Endothelial cell of umbilical vein (primary cell): ENCODE measurements around the gene LDAF1. TPM values are rescaled to one million over a fixed set of nuclear protein-coding genes. Genes with fewer than 3 reads are reported as not detected.

Source experiments
- BruUV-seq: library from RNA; stranded (reverse); fragments of 400-500 nt; replicated peaks from 2 replicates; lab custom pipeline; 2021; lab: Mats Ljungman, UMichigan
- CTCF ChIA-PET: fragments of 300-600, 350-600 bp; sonication (Branson Sonifier 250); formaldehyde crosslinking; loops from one replicate; lab custom pipeline; 2021; ENCODE audit warnings: antibody characterized with exemption, inconsistent platforms; lab: Charles Lee
- POLR2A ChIA-PET: fragments of 300-600, 350-600 bp; sonication (Branson Sonifier 250); formaldehyde crosslinking; loops from one replicate; lab custom pipeline; 2021; ENCODE audit warnings: antibody characterized with exemption, inconsistent platforms; lab: Charles Lee
- DNase-seq: peaks from one replicate; pipeline ENCODE4 v3.0.0-alpha.2; 2011; ENCODE audit warnings: low read depth, low spot score
- FAIRE-seq: peaks from 2 replicates; lab custom pipeline; 2011; peaks lifted over from hg19 to GRCh38; lab: Jason Lieb, UNC
- H2AFZ ChIP-seq: 2 replicates; pipeline ENCODE4 v1.6.0; 2012; ENCODE audit warnings: low read depth, low read length, control low read depth, inconsistent platforms
- H3K27ac ChIP-seq: 2 replicates; pipeline ENCODE4 v1.5.1; 2011; ENCODE audit warnings: low read depth, mild to moderate bottlenecking, control low read depth, low read length, moderate library complexity; ENCODE audit not compliant: insufficient read depth
- H3K27me3 ChIP-seq, 2 experiments: 2 replicates each; pipeline versions ENCODE4 v1.6.0 to v1.6.1; 2011; ENCODE audit warnings: low read length in 2 of 2, mixed read lengths in 1 of 2; ENCODE audit not compliant: control insufficient read depth in 2 of 2, insufficient read depth in 2 of 2
- H3K36me3 ChIP-seq, 2 experiments: 2 replicates in 1 of 2; 3 replicates in 1 of 2; pipeline ENCODE4 v1.5.1; 2011; ENCODE audit warnings: low read length in 2 of 2, mild to moderate bottlenecking in 1 of 2, moderate library complexity in 1 of 2; ENCODE audit not compliant: control insufficient read depth in 2 of 2, insufficient read depth in 2 of 2; ENCODE audit errors: extremely low read depth in 1 of 2
- H3K4me1 ChIP-seq: 3 replicates; pipeline ENCODE4 v1.5.1; 2011; ENCODE audit warnings: mild to moderate bottlenecking, low read length; ENCODE audit not compliant: control insufficient read depth, insufficient read depth; ENCODE audit errors: extremely low read depth
- H3K4me2 ChIP-seq: 2 replicates; pipeline ENCODE4 v1.6.1; 2011; ENCODE audit warnings: low read length, control low read depth, mixed read lengths; ENCODE audit not compliant: insufficient read depth
- H3K4me3 ChIP-seq, 3 experiments: fragments of 200-600 bp in 1 of 3; sonication (generic), shearing (Covaris generic) in 1 of 3; replicated peaks in 1 of 3; 2 replicates each; pipeline ENCODE4 v1.5.1; 2011 to 2016; ENCODE audit warnings: control low read depth in 3 of 3, low read length in 3 of 3, mild to moderate bottlenecking in 2 of 3, inconsistent platforms in 1 of 3, low read depth in 1 of 3, moderate library complexity in 1 of 3; ENCODE audit not compliant: insufficient read depth in 1 of 3
- H3K79me2 ChIP-seq: 2 replicates; pipeline ENCODE4 v1.6.0; 2012; ENCODE audit warnings: low read length, inconsistent platforms; ENCODE audit not compliant: control insufficient read depth, insufficient read depth
- H3K9ac ChIP-seq: replicated peaks from 2 replicates; pipeline ENCODE3; 2011; ENCODE audit warnings: low read length, control low read depth; ENCODE audit not compliant: insufficient read depth; ENCODE audit errors: extremely low read depth
- H3K9me1 ChIP-seq: replicated peaks from 3 replicates; pipeline ENCODE4 v1.6.0; 2011; ENCODE audit warnings: mild to moderate bottlenecking, low read length; ENCODE audit not compliant: control insufficient read depth, insufficient read depth; ENCODE audit errors: extremely low read depth
- H3K9me3 ChIP-seq: replicated peaks from 2 replicates; pipeline ENCODE4 v1.5.1; 2012; ENCODE audit warnings: low read length, inconsistent platforms; ENCODE audit not compliant: control insufficient read depth, insufficient read depth
- H4K20me1 ChIP-seq: replicated peaks from 2 replicates; pipeline ENCODE3; 2011; ENCODE audit warnings: mild to moderate bottlenecking, low read length; ENCODE audit not compliant: control insufficient read depth, insufficient read depth; ENCODE audit errors: extremely low read depth
- EZH2 ChIP-seq: IDR thresholded peaks from 2 replicates; pipeline ENCODE4 v1.6.1; 2012; ENCODE audit warnings: borderline replicate concordance, low read depth, mild to moderate bottlenecking, moderate library complexity, low read length, inconsistent platforms; ENCODE audit not compliant: severe bottlenecking
- FOS ChIP-seq: IDR thresholded peaks from 2 replicates; pipeline ENCODE4 v1.6.1; 2011; ENCODE audit warnings: mild to moderate bottlenecking, low read length, moderate library complexity, borderline replicate concordance; ENCODE audit not compliant: insufficient read depth
- GATA2 ChIP-seq: IDR thresholded peaks from 2 replicates; pipeline ENCODE4 v1.7.0; 2011; ENCODE audit warnings: low read depth, mild to moderate bottlenecking, moderate library complexity, mixed read lengths, low read length; ENCODE audit not compliant: insufficient read length, insufficient read depth
- JUN ChIP-seq: IDR thresholded peaks from 2 replicates; pipeline ENCODE4 v1.6.1; 2011; ENCODE audit warnings: borderline replicate concordance, low read depth; ENCODE audit not compliant: insufficient read length, insufficient read depth
- MAX ChIP-seq: IDR thresholded peaks from 2 replicates; pipeline ENCODE4 v1.6.1; 2011; ENCODE audit not compliant: insufficient read depth, insufficient read length
- MYC ChIP-seq: IDR thresholded peaks from one replicate; pipeline ENCODE4 v1.6.1; 2011; ENCODE audit warnings: mild to moderate bottlenecking, low read depth, low read length
- POLR2A ChIP-seq: IDR thresholded peaks from 2 replicates; pipeline ENCODE4 v1.6.1; 2012; ENCODE audit warnings: low read depth, mild to moderate bottlenecking, control low read depth, low read length
- POLR2AphosphoS5 ChIP-seq: IDR thresholded peaks from 2 replicates; pipeline ENCODE4 v1.6.1; 2012; ENCODE audit warnings: low read depth, mild to moderate bottlenecking, control low read depth, low read length, moderate library complexity; ENCODE audit not compliant: insufficient read depth
- dilution Hi-C: fragments of 300-500 bp; cut with MboI; formaldehyde crosslinking; loops from one replicate; pipeline ENCODE4 v1.15.0; 2019; ENCODE audit warnings: low sequenced_read_pairs; ENCODE audit not compliant: extremely low pct_ligation_motif_present
- intact Hi-C: fragments of 100-400 bp; cut with micrococcal nuclease; formaldehyde crosslinking; loops from one replicate; pipeline ENCODE4 v1.10.0; 2022
- polyA plus RNA-seq, 4 experiments: library from polyadenylated mRNA; depleted of rRNA in 3 of 4; stranded (reverse) in 3 of 4; unstranded in 1 of 4; fragments of >200 nt; gene quantifications; 2 replicates each; pipeline versions ENCODE4 v1.2.1 to v1.2.3, GENCODE V29; 2011 to 2012; ENCODE audit warnings: missing spikeins in 1 of 4
- total RNA-seq: library from RNA; stranded (reverse); gene quantifications from 2 replicates; pipeline ENCODE4 v1.2.3, GENCODE V29; 2021
- TF ChIP-seq, protein P1 (sequence below), 2 donors: IDR thresholded peaks; 1 replicate in 1 of 2; 2 replicates in 1 of 2; pipeline ENCODE4 v1.5.1; 2011; ENCODE audit warnings: low read length in 2 of 2, mild to moderate bottlenecking in 2 of 2, moderate library complexity in 2 of 2, control low read depth in 1 of 2, inconsistent platforms in 1 of 2, low read depth in 1 of 2; ENCODE audit not compliant: insufficient read depth in 1 of 2; ENCODE audit errors: extremely low read depth in 1 of 2

LDAF1 gene
- total and polyA plus RNA-seq, 2 donors (not counting 3 experiments of a cell fraction or from before 2014, with no cell fraction given), result 20.4 to 37.5 TPM

DNA sequence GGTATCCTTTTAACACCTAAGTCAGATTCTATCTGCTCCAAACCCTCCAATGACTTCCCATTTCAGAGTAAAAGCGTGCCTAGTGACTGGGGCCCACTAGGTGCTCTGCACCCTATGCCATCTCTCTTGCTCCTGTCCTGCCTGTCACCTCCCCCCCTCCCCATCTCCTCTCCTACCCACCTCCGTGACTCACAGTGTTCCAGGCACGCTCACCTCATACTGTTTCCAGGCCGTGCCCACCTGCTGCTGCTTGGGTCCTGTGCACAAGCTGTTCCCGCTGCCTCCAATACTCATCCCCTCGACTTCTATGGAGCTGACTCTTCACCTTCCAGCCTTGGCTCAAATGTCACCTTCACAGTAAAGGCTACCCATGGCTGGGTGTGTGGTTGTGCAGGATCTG is 29.5 kb upstream of the LDAF1 start:
- CTCF ChIA-PET, result no interaction called here
- Histone ChIP-seq H3K79me2 (no peaks in the 10 kb centered on the region), H3K4me2 (no peak overlapping the region), H3K27ac (no peak overlapping the region), H3K36me3 (no peaks in the 10 kb centered on the region), H3K27me3 (no peaks in the 10 kb centered on the region), H3K9me1 (no peaks in the 10 kb centered on the region), H2AFZ (no peak overlapping the region), H4K20me1 (no peaks in the 10 kb centered on the region), H3K9ac (no peak overlapping the region), H3K4me3 (no peak overlapping the region), H3K9me3 (no peaks in the 10 kb centered on the region), H3K4me1 (no peaks in the 10 kb centered on the region)
- dilution Hi-C loops (no loop called here), intact Hi-C loops (no loop called here)
- FAIRE-seq, result no peak
- BruUV-seq, result no TSS peak
- DNase-seq, result no peak
- no peak for TF ChIP-seq JUN
- POLR2A ChIA-PET, result no interaction called here

DNA sequence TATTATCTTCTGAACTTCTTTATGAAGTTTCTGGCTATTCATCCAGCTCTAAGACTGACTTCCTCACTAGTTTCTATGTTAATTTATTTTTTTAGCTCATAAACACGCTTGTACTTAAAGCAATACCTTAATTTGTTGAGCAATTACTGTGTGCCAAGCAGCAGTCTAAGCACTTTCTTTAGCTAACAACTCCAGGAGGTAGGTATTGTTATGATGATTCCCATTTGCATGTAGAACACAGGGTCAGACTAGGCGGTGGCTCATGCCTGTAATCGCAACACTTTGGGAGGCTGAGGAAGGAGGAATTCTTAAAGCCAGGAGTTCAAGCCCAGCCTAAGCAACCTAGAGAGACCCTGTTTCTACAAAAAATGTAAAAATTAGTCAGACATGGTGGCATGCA is 27.7 kb upstream of the LDAF1 start:
- Histone ChIP-seq H2AFZ (no peak overlapping the region), H3K27me3 (no peaks in the 10 kb centered on the region), H3K4me2 (no peak overlapping the region), H3K9me1 (no peaks in the 10 kb centered on the region), H4K20me1 (no peaks in the 10 kb centered on the region), H3K36me3 (no peaks in the 10 kb centered on the region), H3K27ac (no peak overlapping the region), H3K9ac (no peak overlapping the region), H3K79me2 (no peaks in the 10 kb centered on the region), H3K4me3 (no peak overlapping the region), H3K4me1 (no peaks in the 10 kb centered on the region), H3K9me3 (no peaks in the 10 kb centered on the region)
- FAIRE-seq, result no peak
- TF ChIP-seq JUN (no peak), GATA2 (no peak), MYC (no peak), MAX (no peak), EZH2 (no peak), POLR2AphosphoS5 (no peak), FOS (no peak), POLR2A (no peak)
- TF ChIP-seq, protein P1, sequence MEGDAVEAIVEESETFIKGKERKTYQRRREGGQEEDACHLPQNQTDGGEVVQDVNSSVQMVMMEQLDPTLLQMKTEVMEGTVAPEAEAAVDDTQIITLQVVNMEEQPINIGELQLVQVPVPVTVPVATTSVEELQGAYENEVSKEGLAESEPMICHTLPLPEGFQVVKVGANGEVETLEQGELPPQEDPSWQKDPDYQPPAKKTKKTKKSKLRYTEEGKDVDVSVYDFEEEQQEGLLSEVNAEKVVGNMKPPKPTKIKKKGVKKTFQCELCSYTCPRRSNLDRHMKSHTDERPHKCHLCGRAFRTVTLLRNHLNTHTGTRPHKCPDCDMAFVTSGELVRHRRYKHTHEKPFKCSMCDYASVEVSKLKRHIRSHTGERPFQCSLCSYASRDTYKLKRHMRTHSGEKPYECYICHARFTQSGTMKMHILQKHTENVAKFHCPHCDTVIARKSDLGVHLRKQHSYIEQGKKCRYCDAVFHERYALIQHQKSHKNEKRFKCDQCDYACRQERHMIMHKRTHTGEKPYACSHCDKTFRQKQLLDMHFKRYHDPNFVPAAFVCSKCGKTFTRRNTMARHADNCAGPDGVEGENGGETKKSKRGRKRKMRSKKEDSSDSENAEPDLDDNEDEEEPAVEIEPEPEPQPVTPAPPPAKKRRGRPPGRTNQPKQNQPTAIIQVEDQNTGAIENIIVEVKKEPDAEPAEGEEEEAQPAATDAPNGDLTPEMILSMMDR (IDR thresholded peaks at IDR 0.05; ENCODE audit: extremely low read depth in 1 of 2, insufficient read depth in 1 of 2, low read depth in 1 of 2, low read length in 2 of 2), result no peak
- BruUV-seq, result no TSS peak
- DNase-seq, result no peak
- CTCF ChIA-PET, result interaction anchor here (1.5 kb wide), 1 partner anchor 170 kb away, joined by 3 read pairs; no protein-coding TSS in a partner anchor
- intact Hi-C loops (no loop called here), dilution Hi-C loops (no loop called here)
- POLR2A ChIA-PET, result no interaction called here
